Activated B cell treated with CpG ODN at 0.5 μM for 24 hours (primary cell): ENCODE data around the gene LRP2. TPM values are rescaled to one million over a fixed set of nuclear protein-coding genes. Genes with fewer than 3 reads are reported as not detected.

Source experiments
- ATAC-seq: fragments of 200-7000 bp; cut with Tn5 transposase; one replicate; pipeline ENCODE4 v1.10.0; 2021; ENCODE audit warnings: low read depth, mild to moderate bottlenecking, moderate library complexity
- CTCF ChIA-PET: fragments of 350-600 bp; sonication (Branson Sonifier 250); formaldehyde crosslinking; loops from one replicate; lab custom pipeline; 2021; ENCODE audit warnings: antibody characterized with exemption; lab: Charles Lee
- POLR2A ChIA-PET: fragments of 350-600 bp; sonication (Branson Sonifier 250); formaldehyde crosslinking; loops from one replicate; lab custom pipeline; 2021; ENCODE audit warnings: antibody characterized with exemption; lab: Charles Lee
- DNase-seq: peaks from one replicate; pipeline ENCODE4 v3.0.0; 2022
- H3K27ac Mint-ChIP-seq: one replicate; pipeline ENCODE4 v1.8.0; 2020; ENCODE audit warnings: mixed read lengths
- H3K27me3 Mint-ChIP-seq: one replicate; pipeline ENCODE4 v1.8.0; 2021; ENCODE audit warnings: mixed read lengths
- H3K36me3 Mint-ChIP-seq: one replicate; pipeline ENCODE4 v1.8.0; 2021; ENCODE audit warnings: low read depth, mixed read lengths
- H3K4me1 Mint-ChIP-seq: one replicate; pipeline ENCODE4 v1.8.0; 2021; ENCODE audit warnings: mixed read lengths
- H3K4me3 Mint-ChIP-seq: one replicate; pipeline ENCODE4 v1.8.0; 2020; ENCODE audit warnings: mild to moderate bottlenecking, mixed read lengths
- H3K9me3 Mint-ChIP-seq: one replicate; pipeline ENCODE4 v1.8.0; 2020; ENCODE audit warnings: mixed read lengths
- CTCF ChIP-seq: fragments of 200-600 bp; IDR thresholded peaks from one replicate; pipeline ENCODE4 v1.8.0; 2022; ENCODE audit warnings: antibody characterized with exemption, mild to moderate bottlenecking
- intact Hi-C: fragments of 100-400 bp; cut with micrococcal nuclease; formaldehyde crosslinking; loops from one replicate; pipeline ENCODE4 v1.15.1; 2024
- total RNA-seq: library from RNA; stranded (reverse); gene quantifications from 2 replicates; pipeline ENCODE4 v1.2.3, GENCODE V29; 2022

Gene LRP2
- total RNA-seq, 1 donor from 2014 or later: not detected

- H3K4me1 Mint-ChIP-seq: no peaks in the 10 kb centered on the region
- ChIA-PET POLR2A (no interaction called here), CTCF (no interaction called here)
- H3K4me3 Mint-ChIP-seq: no peak overlapping the region
- no peak for TF ChIP-seq CTCF
- DNase-seq: no peak
- no peaks in the 10 kb centered on the region for H3K36me3 Mint-ChIP-seq
- H3K27me3 Mint-ChIP-seq: peaks cover 2% of the 10 kb centered on the region
- no peak overlapping the region for H3K27ac Mint-ChIP-seq
- intact Hi-C loops: no loop called here
- no peaks in the 10 kb centered on the region for H3K9me3 Mint-ChIP-seq
- no peak for ATAC-seq
Measured at GRCh38 chr2:169193618-169194017, 168.7 kb downstream of the LRP2 start.

GRCh38 chr2:169190197-169190775 lies 172.0 kb downstream of the LRP2 start:
- no peak for TF ChIP-seq CTCF
- intact Hi-C loops: no loop called here
- POLR2A ChIA-PET: no interaction called here
- no peak for ATAC-seq
- Mint-ChIP-seq H3K27ac (no peak overlapping the region), H3K4me1 (no peaks in the 10 kb centered on the region), H3K27me3 (peaks cover 2% of the 10 kb centered on the region), H3K9me3 (no peaks in the 10 kb centered on the region), H3K36me3 (no peaks in the 10 kb centered on the region), H3K4me3 (no peak overlapping the region)
- DNase-seq: no peak
- CTCF ChIA-PET: no interaction called here

GRCh38 chr2:169189132-169189531 lies 173.2 kb downstream of the LRP2 start:
- Mint-ChIP-seq H3K4me3 (no peak overlapping the region), H3K9me3 (no peaks in the 10 kb centered on the region), H3K27me3 (peaks cover 2% of the 10 kb centered on the region), H3K36me3 (no peaks in the 10 kb centered on the region), H3K27ac (no peak overlapping the region), H3K4me1 (no peaks in the 10 kb centered on the region)
- CTCF ChIA-PET: no interaction called here
- ATAC-seq (no peak), DNase-seq (no peak)
- intact Hi-C loops: no loop called here
- POLR2A ChIA-PET: no interaction called here
- no peak for TF ChIP-seq CTCF

GRCh38 chr2:169185711-169186110 lies 176.6 kb downstream of the LRP2 start:
- Mint-ChIP-seq H3K27me3 (peaks cover 2% of the 10 kb centered on the region), H3K27ac (no peak overlapping the region), H3K4me3 (no peak overlapping the region), H3K4me1 (peaks cover 2% of the 10 kb centered on the region), H3K9me3 (no peaks in the 10 kb centered on the region), H3K36me3 (no peaks in the 10 kb centered on the region)
- POLR2A ChIA-PET: no interaction called here
- DNase-seq (no peak), ATAC-seq (no peak)
- intact Hi-C loops: no loop called here
- CTCF ChIA-PET: no interaction called here
- TF ChIP-seq CTCF: no peak

- no peaks in the 10 kb centered on the region for H3K27me3 Mint-ChIP-seq
- TF ChIP-seq CTCF: no peak
- peaks cover 2% of the 10 kb centered on the region for H3K4me1 Mint-ChIP-seq
- intact Hi-C loops: no loop called here
- H3K9me3 Mint-ChIP-seq: no peaks in the 10 kb centered on the region
- H3K4me3 Mint-ChIP-seq: no peak overlapping the region
- ChIA-PET POLR2A (no interaction called here), CTCF (no interaction called here)
- ATAC-seq: no peak
- no peaks in the 10 kb centered on the region for H3K36me3 Mint-ChIP-seq
- H3K27ac Mint-ChIP-seq: no peak overlapping the region
- DNase-seq: no peak
Measured at GRCh38 chr2:169184074-169184473, 178.3 kb downstream of the LRP2 start.
